ENCODE results near the gene YPEL1. TPM values are rescaled to one million over a fixed set of nuclear protein-coding genes. Genes with fewer than 3 reads are reported as not detected.
A peak's percentile ranks its signal among the peaks of the same experiment; 100 is the strongest.

The YPEL1 gene
- total RNA-seq, 1 donor from 2014 or later: 0.61 TPM

GRCh38 chr22:21650280-21650679, 85.3 kb downstream of the YPEL1 start:
- no peaks in the 10 kb centered on the region for H3K9me3 Mint-ChIP-seq
- no peak overlapping the region for H3K27ac Mint-ChIP-seq
- DNase-seq: no peak
- H3K4me1 Mint-ChIP-seq: peaks cover 34% of the 10 kb centered on the region
- intact Hi-C loops (cut with micrococcal nuclease): no loop called here
- no peaks in the 10 kb centered on the region for H3K27me3 Mint-ChIP-seq
- H3K4me3 Mint-ChIP-seq: peak overlapping the region; percentile 95
- peaks cover 21% of the 10 kb centered on the region for H3K36me3 Mint-ChIP-seq (ENCODE audit: low read depth)

Other genes with a start within 250 kb of the YPEL1 start
- 0.19 and 0.26 TPM in 2 replicates for gene RIMBP3C, start 184.3 kb downstream of the YPEL1 start, total RNA-seq
- 62.1 and 63.3 TPM in 2 replicates for gene UBE2L3, start 168.1 kb downstream of the YPEL1 start, total RNA-seq
- gene YDJC, start 105.8 kb downstream of the YPEL1 start, total RNA-seq: 54.2 and 56.1 TPM in 2 replicates
- 0.40 and 0.51 TPM in 2 replicates for gene CCDC116, start 103.0 kb downstream of the YPEL1 start, total RNA-seq
- 94.3 and 103 TPM in 2 replicates for gene SDF2L1, start 93.5 kb downstream of the YPEL1 start, total RNA-seq
- gene PPIL2, start 69.8 kb downstream of the YPEL1 start, total RNA-seq: 53.1 and 55.9 TPM in 2 replicates
- 101 TPM in 2 replicates for gene MAPK1, start 131.9 kb upstream of the YPEL1 start, total RNA-seq
- gene PPM1F, start 217.1 kb upstream of the YPEL1 start, total RNA-seq: 31.0 and 40.1 TPM in 2 replicates
- gene TOP3B, start 247.0 kb upstream of the YPEL1 start, total RNA-seq: 48.0 and 48.6 TPM in 2 replicates